ENCODE data around the gene CCDC192.

GRCh38 chr5:127694518-127695171 lies 8.5 kb upstream of the CCDC192 start:
- no peak for TF ChIP-seq POLR2A (IDR thresholded peaks at IDR 0.05; ENCODE audit: low read depth, low read length)
- TF ChIP-seq SMC3 (IDR thresholded peaks at IDR 0.05; ENCODE audit: low read depth, low read length) = no peak
- no peak for TF ChIP-seq FOS (IDR thresholded peaks at IDR 0.05; ENCODE audit: low read depth, low read length)
- TF ChIP-seq RFX5 (IDR thresholded peaks at IDR 0.05; ENCODE audit: low read depth, low read length) = no peak
- TF ChIP-seq CTCF (conservative IDR thresholded peaks at IDR 0.05; ENCODE audit: low read depth, low read length) = no peak
- TF ChIP-seq ELK1 (IDR thresholded peaks at IDR 0.05; ENCODE audit: borderline replicate concordance, low read depth, low read length) = no peak
- no peak for TF ChIP-seq MXI1 (IDR thresholded peaks at IDR 0.05; ENCODE audit: borderline replicate concordance, low read depth, low read length)
- no peak for TF ChIP-seq CEBPB (IDR thresholded peaks at IDR 0.05; ENCODE audit: low read depth, low read length)

Data from IMR-90 (cell line).